Left forelimb (tissue), 1 donor: ENCODE data around the gene ZNF487.
"Not testable (repeated sequence)": the region's sequence is repeated elsewhere in the genome, so short reads cannot be mapped to it uniquely, and the experiment has no call there.

Experiments used
- DNase-seq: peaks from one replicate; pipeline ENCODE4 v3.0.0-alpha.2; 2018; ENCODE audit warnings: low spot score

Gene ZNF487

DNA sequence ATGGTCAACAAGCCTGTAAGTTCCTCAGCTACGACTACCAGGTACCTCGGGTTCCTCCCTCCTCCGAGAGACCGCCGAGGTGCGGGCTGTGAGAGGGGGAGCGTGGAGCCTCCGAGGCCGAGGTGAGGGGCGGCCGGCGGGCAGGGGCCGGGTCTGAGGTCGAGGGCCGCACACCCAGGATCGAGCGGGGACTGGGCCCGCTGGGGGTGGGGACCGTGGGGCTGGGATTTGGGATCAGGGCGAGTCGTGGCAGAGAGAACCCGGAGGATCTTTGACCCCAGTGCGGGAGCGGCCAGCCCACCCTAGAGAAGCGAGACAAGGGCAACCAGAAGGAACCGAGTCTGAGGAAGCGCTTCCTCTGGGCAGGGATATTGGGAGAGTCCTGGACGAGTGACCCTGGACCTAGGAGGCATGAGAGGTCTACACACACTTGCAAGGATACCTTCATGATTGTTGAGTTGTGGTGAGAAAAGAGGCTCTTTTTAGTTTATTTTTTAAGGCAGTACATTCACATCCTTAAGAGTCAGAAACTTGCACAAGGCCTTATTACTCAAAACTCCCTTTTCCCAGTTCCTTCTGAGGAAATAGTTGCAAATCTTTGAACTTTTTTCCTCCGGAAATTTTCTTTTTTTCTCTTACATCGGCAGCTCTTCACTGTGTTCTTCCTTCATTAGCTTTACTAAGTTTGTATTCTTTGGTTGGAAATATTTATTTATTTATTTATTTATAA, 395 bp downstream of the ZNF487 start:
- DNase-seq: no peak

GRCh38 chr10:43440463-43441134, 3.7 kb downstream of the ZNF487 start:
- no peak for DNase-seq

DNA sequence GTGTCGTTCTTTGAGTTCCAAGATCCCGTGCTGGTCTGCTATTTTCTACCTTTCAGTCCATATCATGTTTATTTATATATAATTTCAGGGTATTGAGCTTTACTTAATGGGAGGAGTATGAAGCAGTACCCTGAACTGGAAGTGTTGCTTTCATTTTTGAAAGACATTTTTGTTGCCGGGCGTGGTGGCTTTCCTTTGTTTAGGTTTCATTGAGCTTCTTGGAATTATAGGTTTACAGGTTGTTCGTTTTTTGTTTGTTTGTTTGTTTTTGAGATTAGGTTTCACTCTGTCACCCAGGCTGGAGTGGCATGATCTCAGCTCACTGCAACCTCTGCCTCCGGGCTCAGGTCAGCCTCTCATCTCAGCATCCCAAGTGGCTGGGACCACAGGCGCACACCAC, 7.4 kb downstream of the ZNF487 start:
- no peak for DNase-seq

GRCh38 chr10:43444897-43445466, 8.1 kb downstream of the ZNF487 start:
- no peak for DNase-seq

DNA sequence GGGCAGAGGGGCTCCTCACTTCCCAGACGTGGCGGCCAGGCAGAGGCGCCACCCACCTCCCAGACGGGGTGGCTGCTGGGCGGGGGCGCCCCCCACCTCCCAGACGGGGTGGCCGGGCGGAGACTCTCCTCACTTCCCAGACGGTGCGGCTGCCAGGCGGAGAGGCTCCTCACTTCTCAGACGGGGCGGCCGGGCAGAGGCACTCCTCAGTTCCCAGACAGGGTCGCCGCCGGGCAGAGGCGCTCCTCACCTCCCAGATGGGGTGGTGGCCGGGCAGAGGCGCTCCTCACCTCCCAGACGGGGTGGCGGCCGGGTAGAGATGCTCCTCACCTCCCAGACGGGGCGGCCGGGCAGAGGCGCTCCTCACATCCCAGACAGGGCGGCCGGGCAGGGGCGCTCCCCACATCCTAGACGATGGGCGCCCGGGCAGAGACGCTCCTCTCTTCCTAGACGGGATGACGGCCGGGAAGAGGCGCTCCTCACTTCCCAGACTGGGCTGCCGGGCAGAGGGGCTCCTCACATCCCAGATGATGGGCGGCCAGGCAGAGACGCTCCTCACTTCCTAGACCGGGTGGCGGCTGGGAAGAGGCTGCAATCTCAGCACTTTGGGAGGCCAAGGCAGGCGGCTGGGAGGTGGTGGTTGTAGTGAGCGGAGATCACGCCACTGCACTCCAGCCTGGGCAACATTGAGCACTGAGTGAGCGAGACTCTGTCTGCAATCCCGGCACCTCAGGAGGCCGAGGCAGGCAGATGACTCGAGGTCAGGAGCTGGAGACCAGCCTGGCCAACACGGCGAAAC, 9.5 kb downstream of the ZNF487 start:
- not testable (repeated sequence) for DNase-seq

DNA sequence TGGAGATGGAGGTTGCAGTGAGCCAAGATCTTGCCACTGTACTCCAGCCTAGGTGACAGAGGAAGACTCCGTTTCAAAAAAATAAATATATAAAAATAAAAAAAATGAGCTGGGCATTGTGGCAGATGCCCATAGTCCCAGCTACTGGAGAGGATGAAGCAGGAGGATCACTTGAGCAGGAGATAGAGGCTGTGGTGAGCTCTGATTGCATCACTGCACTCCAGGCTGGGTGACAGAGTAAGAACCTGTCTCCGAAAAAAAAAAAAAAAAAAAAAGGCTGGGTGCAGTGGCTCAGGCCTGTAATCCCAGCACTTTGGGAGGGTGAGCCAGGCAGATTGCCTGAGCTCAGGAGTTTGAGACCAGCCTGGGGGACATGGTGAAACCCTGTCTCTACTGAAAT, 11.8 kb downstream of the ZNF487 start:
- no peak for DNase-seq

GRCh38 chr10:43452356-43452914, 15.5 kb downstream of the ZNF487 start:
- no peak for DNase-seq

GRCh38 chr10:43453266-43453831, 16.4 kb downstream of the ZNF487 start:
- no peak for DNase-seq

DNA sequence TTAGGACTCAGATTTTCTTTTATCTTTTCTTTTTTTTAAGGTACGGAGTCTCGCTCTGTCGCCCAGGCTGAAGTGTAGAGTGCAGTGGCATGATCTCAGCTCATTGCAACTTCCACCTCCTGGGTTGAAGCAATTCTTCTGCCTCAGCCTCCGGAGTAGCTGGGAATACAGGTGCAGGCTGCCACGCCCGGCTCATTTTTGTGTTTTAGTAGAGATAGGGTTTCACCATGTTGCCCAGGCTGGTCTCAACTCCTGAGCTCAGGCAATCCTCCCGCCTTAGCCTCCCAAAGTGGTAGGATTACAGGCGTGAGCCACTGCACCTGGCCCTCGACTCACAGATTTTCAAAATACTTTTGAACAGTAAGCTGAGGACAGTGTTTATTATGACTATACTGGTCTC, 17.1 kb downstream of the ZNF487 start:
- not testable (repeated sequence) for DNase-seq

- not testable (repeated sequence) for DNase-seq
Measured at GRCh38 chr10:43456561-43456960, 19.6 kb downstream of the ZNF487 start.

GRCh38 chr10:43458227-43458626, 21.3 kb downstream of the ZNF487 start:
- DNase-seq: no peak

- DNase-seq: no peak
Measured at GRCh38 chr10:43461950-43462349, 25.0 kb downstream of the ZNF487 start.

GRCh38 chr10:43465086-43465735, 28.3 kb downstream of the ZNF487 start:
- DNase-seq: not testable (repeated sequence)

DNA sequence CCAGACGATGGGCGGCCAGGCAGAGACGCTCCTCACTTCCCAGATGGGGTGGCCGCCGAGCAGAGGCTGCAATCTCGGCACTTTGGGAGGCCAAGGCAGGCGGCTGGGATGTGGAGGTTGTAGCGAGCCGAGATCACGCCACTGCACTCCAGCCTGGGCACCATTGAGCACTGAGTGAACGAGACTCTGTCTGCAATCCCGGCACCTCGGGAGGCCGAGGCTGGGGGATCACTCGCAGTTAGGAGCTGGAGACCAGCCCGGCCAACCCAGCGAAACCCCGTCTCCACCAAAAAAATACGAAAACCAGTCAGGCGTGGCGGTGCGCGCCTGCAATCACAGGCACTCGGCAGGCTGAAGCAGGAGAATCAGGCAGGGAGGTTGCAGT, 28.8 kb downstream of the ZNF487 start:
- DNase-seq: not testable (repeated sequence)

- DNase-seq: no peak
Measured at GRCh38 chr10:43471146-43471545, 34.2 kb downstream of the ZNF487 start.

GRCh38 chr10:43471935-43472720, 35.2 kb downstream of the ZNF487 start:
- no peak for DNase-seq

DNA sequence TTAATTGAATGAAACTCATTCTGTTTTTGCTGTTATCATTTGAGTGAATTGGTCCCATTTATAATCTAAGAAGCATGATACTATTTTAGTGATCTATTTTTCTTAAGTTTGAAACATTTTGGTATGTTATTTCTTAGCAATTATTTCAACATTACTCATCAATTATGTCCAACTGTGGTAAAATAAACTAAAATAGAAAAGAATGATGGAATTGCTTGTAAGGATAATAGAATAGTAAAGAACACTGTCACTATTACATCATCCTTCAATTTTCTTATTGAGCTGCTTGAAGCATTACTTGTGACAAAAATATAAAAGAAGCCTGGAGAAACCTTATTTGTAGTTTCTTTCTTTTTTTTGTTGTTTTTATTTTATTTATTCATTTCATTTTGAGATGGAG, 42.4 kb downstream of the ZNF487 start:
- DNase-seq: no peak

- DNase-seq: no peak
Measured at GRCh38 chr10:43482319-43483078, 45.6 kb downstream of the ZNF487 start.

DNA sequence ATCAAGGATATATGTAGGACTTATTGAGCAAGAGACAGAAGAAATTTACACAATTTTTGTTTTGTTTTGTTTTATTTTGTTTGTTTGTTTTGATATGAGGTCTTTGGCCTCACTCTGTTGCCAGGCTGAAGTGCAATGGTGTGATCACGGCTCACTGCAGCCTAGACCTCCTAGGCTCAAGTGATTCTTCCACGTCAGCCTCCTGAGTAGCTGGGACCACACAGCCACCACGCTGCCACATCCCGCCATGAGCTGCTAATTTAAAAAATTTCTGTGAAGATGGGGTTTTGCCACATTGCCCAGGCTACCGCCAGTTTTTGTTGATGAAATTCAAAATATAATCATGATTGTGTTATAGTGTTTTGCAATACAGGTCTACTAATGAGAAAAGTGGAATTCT, 54.9 kb downstream of the ZNF487 start:
- no peak for DNase-seq

DNA sequence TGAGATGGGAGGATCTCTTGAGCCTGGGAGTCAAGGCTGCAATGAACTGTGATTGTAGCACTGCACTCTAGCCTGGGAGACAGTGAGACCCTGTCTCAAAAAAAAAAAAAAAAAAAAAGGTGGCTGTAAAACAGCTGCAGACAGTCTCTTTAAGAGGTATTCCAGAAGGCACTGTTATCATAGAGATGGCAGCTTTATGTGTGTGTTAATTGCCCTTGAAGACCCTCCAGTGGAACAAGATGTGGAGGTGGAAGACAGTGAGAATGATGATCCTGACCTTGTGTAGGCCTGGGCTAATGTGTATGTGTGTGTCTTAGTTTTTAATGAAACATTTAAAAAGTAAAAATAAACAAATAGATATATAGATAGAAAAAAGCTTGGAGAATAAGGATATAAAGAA, 66.0 kb downstream of the ZNF487 start:
- no peak for DNase-seq
